COLO829 (cell line): Measurements from ENCODE around the gene DOP1B.
"Not testable (repeated sequence)": the region's sequence is repeated elsewhere in the genome, so short reads cannot be mapped to it uniquely, and the experiment has no call there.

Experiments used
- DNase-seq: peaks from one replicate; pipeline ENCODE4 v3.0.0; 2012; ENCODE audit warnings: low spot score

Gene DOP1B

GRCh38 chr21:36175771-36176565, 19.3 kb downstream of the DOP1B start:
- no peak for DNase-seq

GRCh38 chr21:36178349-36178748, 21.7 kb downstream of the DOP1B start:
- DNase-seq: no peak

- DNase-seq: no peak
Observed at GRCh38 chr21:36179145-36179544, 22.5 kb downstream of the DOP1B start.

- no peak for DNase-seq
Observed at GRCh38 chr21:36180963-36181362, 24.3 kb downstream of the DOP1B start.

- no peak for DNase-seq
Observed at GRCh38 chr21:36183144-36183795, 26.6 kb downstream of the DOP1B start.

- no peak for DNase-seq
Observed at GRCh38 chr21:36184545-36184944, 27.9 kb downstream of the DOP1B start.

GRCh38 chr21:36185523-36185922, 28.9 kb downstream of the DOP1B start:
- DNase-seq: no peak

- no peak for DNase-seq
Observed at GRCh38 chr21:36186081-36186480, 29.5 kb downstream of the DOP1B start.

GRCh38 chr21:36186506-36187399, 30.1 kb downstream of the DOP1B start:
- DNase-seq: no peak

GRCh38 chr21:36188081-36188681, 31.6 kb downstream of the DOP1B start:
- no peak for DNase-seq

- no peak for DNase-seq
Observed at GRCh38 chr21:36188937-36189336, 32.3 kb downstream of the DOP1B start.

GRCh38 chr21:36190736-36191135, 34.1 kb downstream of the DOP1B start:
- DNase-seq: no peak

GRCh38 chr21:36193200-36193599, 36.6 kb downstream of the DOP1B start:
- no peak for DNase-seq

GRCh38 chr21:36194024-36194423, 37.4 kb downstream of the DOP1B start:
- DNase-seq: no peak

GRCh38 chr21:36195613-36196012, 39.0 kb downstream of the DOP1B start:
- DNase-seq: no peak

GRCh38 chr21:36199021-36199420, 42.4 kb downstream of the DOP1B start:
- DNase-seq: no peak

- DNase-seq: not testable (repeated sequence)
Observed at GRCh38 chr21:36199575-36199974, 43.0 kb downstream of the DOP1B start.

GRCh38 chr21:36200081-36200561, 43.5 kb downstream of the DOP1B start:
- no peak for DNase-seq

GRCh38 chr21:36202726-36203602, 46.3 kb downstream of the DOP1B start:
- DNase-seq: no peak

GRCh38 chr21:36203603-36203889, 46.9 kb downstream of the DOP1B start:
- peak; percentile 57 for DNase-seq

GRCh38 chr21:36204980-36205379, 48.4 kb downstream of the DOP1B start:
- DNase-seq: no peak
